K562 (cell line): ENCODE data around the gene NR3C1. TPM values are rescaled to one million over a fixed set of nuclear protein-coding genes. Genes with fewer than 3 reads are reported as not detected.

ENCODE experiments used
- ATAC-seq: fragments of 200-7000 bp; cut with Tn5 transposase; 3 replicates; pipeline ENCODE4 v1.9.1; 2020; ENCODE audit warnings: moderate library complexity
- BruUV-seq: library from RNA; stranded (reverse); fragments of 400-500 nt; replicated peaks from 2 replicates; lab custom pipeline; 2021; lab: Mats Ljungman, UMichigan
- CTCF ChIA-PET: fragments of 300-600 bp; formaldehyde crosslinking; extraction: SDS; loops from one replicate; lab custom pipeline; 2021; ENCODE audit warnings: low intra/inter-chr PET ratio; lab: Yijun Ruan, JAX
- POLR2A ChIA-PET: fragments of 300-600, 350-650 bp; sonication (Branson Sonifier 250); formaldehyde crosslinking; extraction: SDS; loops from one replicate; lab custom pipeline; 2021; ENCODE audit warnings: antibody characterized with exemption, inconsistent platforms; lab: Yijun Ruan, JAX
- DNase-seq, 4 experiments: peaks; one replicate each; pipeline versions ENCODE4 v3.0.0 to v3.0.0-alpha.2; 2011 to 2018; ENCODE audit warnings: low spot score in 3 of 4, mixed read lengths in 3 of 4; ENCODE audit errors: extremely low read depth in 1 of 4
- FAIRE-seq: peaks from 2 replicates; lab custom pipeline; 2011; peaks lifted over from hg19 to GRCh38; lab: Jason Lieb, UNC
- H2AFZ ChIP-seq: 2 replicates; pipeline ENCODE4 v1.6.0; 2011; ENCODE audit warnings: low read depth, low read length, control low read depth, inconsistent platforms
- H3K27ac ChIP-seq: fragments of 200-600 bp; 3 replicates; pipeline ENCODE4 v1.8.0; 2011; ENCODE audit warnings: low read depth, mild to moderate bottlenecking, control low read depth, inconsistent platforms, low read length, moderate library complexity, mixed read lengths; ENCODE audit errors: extremely low read depth
- H3K27me3 ChIP-seq, 2 experiments: fragments of 300-600 bp in 1 of 2; 2 replicates in 1 of 2; 3 replicates in 1 of 2; pipeline versions ENCODE4 v1.6.0 to v1.8.0; 2011; ENCODE audit warnings: inconsistent platforms in 2 of 2, low read length in 2 of 2, mild to moderate bottlenecking in 1 of 2, mixed read lengths in 1 of 2, moderate library complexity in 1 of 2; ENCODE audit not compliant: control insufficient read depth in 2 of 2, insufficient read depth in 2 of 2
- H3K36me3 ChIP-seq: fragments of 300-600 bp; 3 replicates; pipeline ENCODE4 v1.8.0; 2011; ENCODE audit warnings: mild to moderate bottlenecking, low read length, inconsistent platforms; ENCODE audit not compliant: control insufficient read depth, insufficient read depth
- H3K4me1 ChIP-seq, 2 experiments: fragments of 200-600 bp in 1 of 2; replicated peaks in 1 of 2; 2 replicates in 1 of 2; 3 replicates in 1 of 2; pipeline versions ENCODE4 v1.5.1 to v1.8.0; 2011; ENCODE audit warnings: inconsistent platforms in 2 of 2, low read length in 2 of 2, mild to moderate bottlenecking in 1 of 2, mixed read lengths in 1 of 2, moderate library complexity in 1 of 2; ENCODE audit not compliant: control insufficient read depth in 2 of 2, insufficient read depth in 2 of 2
- H3K4me2 ChIP-seq: 2 replicates; pipeline ENCODE4 v1.6.1; 2011; ENCODE audit warnings: low read length, control low read depth, inconsistent platforms, mixed read lengths; ENCODE audit not compliant: insufficient read depth
- H3K4me3 ChIP-seq: fragments of 200-600 bp; sonication (generic), shearing (Covaris generic); 2 replicates; pipeline ENCODE4 v1.5.1; 2016; ENCODE audit warnings: control low read depth, inconsistent platforms
- H3K79me2 ChIP-seq: fragments of 200-600 bp; 3 replicates; pipeline ENCODE4 v1.8.0; 2011; ENCODE audit warnings: low read length, inconsistent platforms; ENCODE audit not compliant: control insufficient read depth, insufficient read depth
- H3K9ac ChIP-seq, 2 experiments: 2 replicates each; pipeline versions ENCODE4 v1.6.0 to v1.6.1; 2011; ENCODE audit warnings: low read depth in 2 of 2, low read length in 2 of 2, control low read depth in 1 of 2, inconsistent platforms in 1 of 2, mild to moderate bottlenecking in 1 of 2, mixed read lengths in 1 of 2; ENCODE audit not compliant: insufficient read depth in 1 of 2
- H3K9me1 ChIP-seq: one replicate; pipeline ENCODE4 v1.6.0; 2011; ENCODE audit warnings: inconsistent platforms, mild to moderate bottlenecking, low read length, moderate library complexity; ENCODE audit not compliant: control insufficient read depth, insufficient read depth
- H3K9me3 ChIP-seq: replicated peaks from 2 replicates; pipeline ENCODE4 v1.5.1; 2011; ENCODE audit warnings: low read depth, low read length, inconsistent platforms; ENCODE audit not compliant: control insufficient read depth, insufficient read depth
- H4K20me1 ChIP-seq: replicated peaks from 2 replicates; pipeline ENCODE4 v1.6.1; 2011; ENCODE audit warnings: low read length, inconsistent platforms, mixed read lengths; ENCODE audit not compliant: control insufficient read depth, insufficient read depth
- BRD4 ChIP-seq: fragments of 200-600 bp; sonication (generic); IDR thresholded peaks from 2 replicates; pipeline ENCODE4 v1.6.1; 2017; ENCODE audit warnings: inconsistent platforms
- KLF6 ChIP-seq: fragments of 250-450 bp; sonication (Bioruptor Pico); IDR thresholded peaks from 2 replicates; pipeline ENCODE4 v1.4.0; 2020; ENCODE audit warnings: mild to moderate bottlenecking, moderate library complexity, borderline replicate concordance
- ZNF766 ChIP-seq: fragments of 200-800 bp; sonication (Bioruptor generic); conservative IDR thresholded peaks from 2 replicates; pipeline ENCODE4 v1.6.1; 2016; ENCODE audit warnings: missing genetic modification characterization, missing compliant biosample characterization
- WGBS: fragments of 100-300 bp; shearing (Covaris generic); methylation state at CpG from one replicate; pipeline ENCODE4 v1.1.6; 2016; ENCODE audit warnings: low coverage, mixed read lengths; ENCODE audit not compliant: insufficient coverage; ENCODE audit errors: missing lambda C conversion rate; 5-methylcytosine and 5-hydroxymethylcytosine counted together
- in situ Hi-C: fragments of 300-500 bp; cut with MboI; formaldehyde crosslinking; loops from 4 replicates; pipeline ENCODE4 v1.15.0; 2018; ENCODE audit warnings: inconsistent platforms, mixed read lengths
- intact Hi-C: fragments of 100-400 bp; cut with micrococcal nuclease; formaldehyde crosslinking; loops from 2 replicates; pipeline ENCODE4 v1.14.2; 2022
- polyA plus RNA-seq, 8 experiments: library from polyadenylated mRNA; depleted of rRNA in 4 of 8; stranded (reverse) in 5 of 8; unstranded in 3 of 8; fragments of >200 nt; fragmentation: Nextera tagmentation in 2 of 8; fragmentation: Illumina TruSeq in 1 of 8; extraction: Ambion mirVana in 2 of 8; extraction: Trizol in 1 of 8; gene quantifications; 2 replicates each; pipeline versions ENCODE4 v1.2.1 to v1.2.3, GENCODE V29; 2011 to 2014; ENCODE audit warnings: inconsistent platforms in 1 of 8, missing spikeins in 1 of 8
- total RNA-seq, 7 experiments: library from RNA; depleted of rRNA in 6 of 7; stranded (reverse); fragments of >200 nt in 6 of 7; fragmentation: Illumina TruSeq in 2 of 7; extraction: Trizol in 2 of 7; gene quantifications; 2 replicates each; pipeline versions ENCODE4 v1.2.1 to v1.2.3, GENCODE V29; 2011 to 2021; ENCODE audit warnings: low replicate concordance in 1 of 7
- TF ChIP-seq, protein P1 (sequence below), 2 experiments: fragments of 450-650 bp in 1 of 2; sonication (generic) in 1 of 2; formaldehyde crosslinking in 1 of 2; IDR thresholded peaks; 2 replicates each; pipeline versions ENCODE4 v1.7.1 to v1.9.0; 2016 to 2022; ENCODE audit warnings: inconsistent platforms in 1 of 2, mild to moderate bottlenecking in 1 of 2, missing genetic modification reagents in 1 of 2

NR3C1 gene
- total and polyA plus RNA-seq, 9 of the 15 experiments (the other 6 are each of a cell fraction or from before 2014, with no cell fraction given), result 8.2 to 36.0 (median 15.0) TPM

DNA sequence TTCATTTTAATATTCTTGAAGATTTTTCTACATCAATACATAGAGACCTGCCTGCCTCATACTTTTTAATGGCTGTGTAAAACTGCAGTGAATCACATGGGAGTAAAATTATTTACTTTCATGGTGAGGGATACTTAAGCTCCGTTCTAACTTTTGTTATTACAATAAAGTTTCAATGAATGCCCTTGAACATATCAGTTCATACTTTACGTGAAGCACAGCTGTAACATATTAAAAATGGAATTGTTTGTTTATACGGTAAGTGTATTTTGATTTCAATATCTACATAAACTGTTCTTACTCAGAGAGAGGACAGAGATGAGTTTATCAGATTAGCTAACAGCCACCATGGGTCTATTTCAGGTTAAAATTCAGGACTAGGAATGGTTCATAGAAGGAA is 155.1 kb downstream of the NR3C1 start:
- ChIA-PET POLR2A (interaction anchor here (0.9 kb wide), 1 partner anchor 35 kb away, joined by 3 read pairs; no protein-coding TSS in a partner anchor), CTCF (no interaction called here)
- FAIRE-seq (no peak), DNase-seq (no peak), ATAC-seq (no peak)
- H2AFZ ChIP-seq, result peak overlapping the region; percentile 88
- peak overlapping the region in 1 of 2 experiments; percentile 43; a peak in 2 of 4 replicates for H3K9ac ChIP-seq
- H3K4me2 ChIP-seq, result peak overlapping the region; percentile 51; the same call in 1 of the 2 replicates
- H3K9me3 ChIP-seq, result peaks cover 7% of the 10 kb centered on the region
- peaks cover 41 to 70% of the 10 kb centered on the region in 2 experiments for H3K4me1 ChIP-seq
- H3K79me2 ChIP-seq, result no peaks in the 10 kb centered on the region
- no peaks in the 10 kb centered on the region for H3K9me1 ChIP-seq
- intact Hi-C loops, result no loop called here
- H3K27me3 ChIP-seq, result no peaks in the 10 kb centered on the region
- peak overlapping the region; percentile 88 for H3K27ac ChIP-seq
- no TSS peak for BruUV-seq
- WGBS, result 59% methylated on average over 3 of the region's 3 CpGs
- H3K36me3 ChIP-seq, result no peaks in the 10 kb centered on the region
- no peak overlapping the region for H3K4me3 ChIP-seq
- no peaks in the 10 kb centered on the region for H4K20me1 ChIP-seq
- in situ Hi-C loops, result no loop called here
- TF ChIP-seq, protein P1, sequence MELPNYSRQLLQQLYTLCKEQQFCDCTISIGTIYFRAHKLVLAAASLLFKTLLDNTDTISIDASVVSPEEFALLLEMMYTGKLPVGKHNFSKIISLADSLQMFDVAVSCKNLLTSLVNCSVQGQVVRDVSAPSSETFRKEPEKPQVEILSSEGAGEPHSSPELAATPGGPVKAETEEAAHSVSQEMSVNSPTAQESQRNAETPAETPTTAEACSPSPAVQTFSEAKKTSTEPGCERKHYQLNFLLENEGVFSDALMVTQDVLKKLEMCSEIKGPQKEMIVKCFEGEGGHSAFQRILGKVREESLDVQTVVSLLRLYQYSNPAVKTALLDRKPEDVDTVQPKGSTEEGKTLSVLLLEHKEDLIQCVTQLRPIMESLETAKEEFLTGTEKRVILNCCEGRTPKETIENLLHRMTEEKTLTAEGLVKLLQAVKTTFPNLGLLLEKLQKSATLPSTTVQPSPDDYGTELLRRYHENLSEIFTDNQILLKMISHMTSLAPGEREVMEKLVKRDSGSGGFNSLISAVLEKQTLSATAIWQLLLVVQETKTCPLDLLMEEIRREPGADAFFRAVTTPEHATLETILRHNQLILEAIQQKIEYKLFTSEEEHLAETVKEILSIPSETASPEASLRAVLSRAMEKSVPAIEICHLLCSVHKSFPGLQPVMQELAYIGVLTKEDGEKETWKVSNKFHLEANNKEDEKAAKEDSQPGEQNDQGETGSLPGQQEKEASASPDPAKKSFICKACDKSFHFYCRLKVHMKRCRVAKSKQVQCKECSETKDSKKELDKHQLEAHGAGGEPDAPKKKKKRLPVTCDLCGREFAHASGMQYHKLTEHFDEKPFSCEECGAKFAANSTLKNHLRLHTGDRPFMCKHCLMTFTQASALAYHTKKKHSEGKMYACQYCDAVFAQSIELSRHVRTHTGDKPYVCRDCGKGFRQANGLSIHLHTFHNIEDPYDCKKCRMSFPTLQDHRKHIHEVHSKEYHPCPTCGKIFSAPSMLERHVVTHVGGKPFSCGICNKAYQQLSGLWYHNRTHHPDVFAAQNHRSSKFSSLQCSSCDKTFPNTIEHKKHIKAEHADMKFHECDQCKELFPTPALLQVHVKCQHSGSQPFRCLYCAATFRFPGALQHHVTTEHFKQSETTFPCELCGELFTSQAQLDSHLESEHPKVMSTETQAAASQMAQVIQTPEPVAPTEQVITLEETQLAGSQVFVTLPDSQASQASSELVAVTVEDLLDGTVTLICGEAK (IDR thresholded peaks at IDR 0.05), result peak; percentile 40; the same call in 1 of the 2 replicates
- TF ChIP-seq, protein P1 (CRISPR knock-in tag; IDR thresholded peaks at IDR 0.05), result no peak
- TF ChIP-seq KLF6 (no peak), ZNF766 (0 out of 2 replicates have a peak, but pooled peaks have one; percentile 1), BRD4 (peak; percentile 69; the same call in 1 of the 2 replicates)
